GM12801 (cell line): ENCODE results near the gene SYNE2.

Source experiments
- TF ChIP-seq, protein P1 (sequence below): IDR thresholded peaks from one replicate; pipeline ENCODE4 v1.5.1; 2011; ENCODE audit warnings: control low read depth; ENCODE audit not compliant: insufficient read length; ENCODE audit errors: extremely low read depth

The SYNE2 gene

GRCh38 chr14:63924375-63924774, 71.6 kb downstream of the SYNE2 start:
- TF ChIP-seq, protein P1, sequence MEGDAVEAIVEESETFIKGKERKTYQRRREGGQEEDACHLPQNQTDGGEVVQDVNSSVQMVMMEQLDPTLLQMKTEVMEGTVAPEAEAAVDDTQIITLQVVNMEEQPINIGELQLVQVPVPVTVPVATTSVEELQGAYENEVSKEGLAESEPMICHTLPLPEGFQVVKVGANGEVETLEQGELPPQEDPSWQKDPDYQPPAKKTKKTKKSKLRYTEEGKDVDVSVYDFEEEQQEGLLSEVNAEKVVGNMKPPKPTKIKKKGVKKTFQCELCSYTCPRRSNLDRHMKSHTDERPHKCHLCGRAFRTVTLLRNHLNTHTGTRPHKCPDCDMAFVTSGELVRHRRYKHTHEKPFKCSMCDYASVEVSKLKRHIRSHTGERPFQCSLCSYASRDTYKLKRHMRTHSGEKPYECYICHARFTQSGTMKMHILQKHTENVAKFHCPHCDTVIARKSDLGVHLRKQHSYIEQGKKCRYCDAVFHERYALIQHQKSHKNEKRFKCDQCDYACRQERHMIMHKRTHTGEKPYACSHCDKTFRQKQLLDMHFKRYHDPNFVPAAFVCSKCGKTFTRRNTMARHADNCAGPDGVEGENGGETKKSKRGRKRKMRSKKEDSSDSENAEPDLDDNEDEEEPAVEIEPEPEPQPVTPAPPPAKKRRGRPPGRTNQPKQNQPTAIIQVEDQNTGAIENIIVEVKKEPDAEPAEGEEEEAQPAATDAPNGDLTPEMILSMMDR, result no peak

DNA sequence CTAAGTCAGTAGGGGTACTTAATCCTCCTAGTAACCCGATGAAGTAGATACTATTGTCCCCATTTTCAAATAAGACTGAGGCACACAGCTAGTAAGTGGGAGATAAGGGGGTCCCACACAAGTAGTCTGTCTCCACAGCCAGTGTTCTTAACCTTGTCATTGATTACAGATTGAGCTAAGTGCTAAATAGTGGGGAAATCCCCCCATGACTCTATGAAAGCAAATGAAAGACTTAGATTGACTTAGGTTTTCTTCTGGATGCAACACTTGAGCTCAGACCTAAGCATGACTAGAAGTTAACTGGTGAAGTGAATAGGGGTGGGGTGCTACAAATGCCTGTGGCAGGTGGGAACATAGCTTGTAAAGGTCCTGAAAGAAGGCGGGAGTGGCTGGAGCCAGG, 73.8 kb downstream of the SYNE2 start:
- TF ChIP-seq, protein P1, result no peak

DNA sequence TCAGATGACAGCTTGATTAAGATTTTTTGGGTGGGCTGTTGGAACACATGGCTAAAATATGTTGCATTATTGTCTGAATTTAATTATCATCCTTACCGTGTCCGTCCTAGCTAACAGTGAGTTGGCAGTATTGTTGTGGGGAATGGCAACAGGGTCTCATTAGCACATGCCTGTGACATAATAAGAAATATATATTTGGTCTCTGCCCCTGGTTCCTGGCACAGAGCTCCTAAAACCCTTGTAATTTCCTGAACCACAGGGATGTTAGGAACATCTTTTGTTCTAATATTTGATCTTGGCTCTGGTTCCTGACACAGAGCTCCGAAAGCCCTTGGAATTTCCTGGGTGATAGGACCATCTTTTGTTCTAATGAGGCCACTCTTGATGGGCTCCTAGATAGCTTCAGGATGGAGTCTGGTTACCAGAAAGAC, 76.0 kb downstream of the SYNE2 start:
- TF ChIP-seq, protein P1, result no peak

- TF ChIP-seq, protein P1, result no peak
Observed at GRCh38 chr14:63933110-63933509, 80.3 kb downstream of the SYNE2 start.

DNA sequence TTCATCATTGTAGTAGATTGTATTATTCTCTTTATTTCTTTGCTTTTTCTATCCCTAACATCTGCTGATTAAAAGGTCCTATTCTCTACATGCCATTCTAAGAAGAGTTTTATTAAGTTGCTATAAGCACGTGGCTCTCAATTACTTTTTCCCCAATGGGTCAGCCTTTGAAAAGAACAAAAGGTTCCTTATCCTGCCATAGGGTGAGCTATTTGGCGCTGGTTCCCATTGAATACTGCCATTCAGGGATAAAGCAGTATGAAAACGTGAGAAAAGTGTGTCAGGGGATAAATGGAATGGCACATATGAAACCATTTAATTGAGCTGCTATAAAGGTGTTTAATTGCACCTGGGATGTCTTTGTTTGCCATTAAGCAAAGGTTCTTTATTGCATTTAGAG, 80.9 kb downstream of the SYNE2 start:
- TF ChIP-seq, protein P1, result no peak

DNA sequence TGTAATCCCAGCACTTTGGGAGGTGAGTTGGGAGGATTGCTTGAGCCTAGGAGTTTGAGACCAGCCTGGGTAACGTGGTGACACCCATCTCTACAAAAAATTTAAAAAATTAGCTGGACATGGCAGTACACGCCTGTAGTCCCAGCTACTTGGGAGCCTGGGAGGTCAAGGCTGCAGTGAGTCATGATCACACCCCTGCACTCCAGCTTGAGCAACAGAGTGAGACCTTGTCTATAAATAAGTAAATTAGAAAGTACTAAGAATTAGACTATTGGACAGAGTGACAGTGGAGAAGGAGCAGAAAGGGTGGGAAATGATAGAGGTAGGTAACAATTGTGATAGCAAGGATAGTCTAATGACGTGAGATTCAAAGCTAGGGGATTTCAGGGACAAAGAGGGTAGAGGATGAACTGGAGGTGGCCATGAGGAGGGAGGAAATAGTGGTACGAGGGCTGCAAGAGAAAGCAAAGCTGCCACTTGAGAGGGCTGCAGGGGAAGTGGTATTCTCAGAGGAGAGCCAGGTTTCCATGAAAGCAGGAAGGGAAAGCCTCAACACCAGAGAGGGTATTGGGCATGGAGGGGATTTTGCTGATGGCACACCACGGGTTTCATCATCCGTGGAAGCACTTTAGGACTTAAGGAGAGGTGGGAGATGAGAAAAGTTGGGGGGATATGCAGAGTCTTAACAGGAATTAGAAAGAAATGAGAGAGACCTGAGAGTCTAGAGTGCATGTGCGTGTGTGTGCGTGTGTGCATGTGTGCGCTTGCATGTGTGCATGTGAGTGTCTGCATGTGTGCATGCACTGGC, 85.6 kb downstream of the SYNE2 start:
- TF ChIP-seq, protein P1, result no peak

DNA sequence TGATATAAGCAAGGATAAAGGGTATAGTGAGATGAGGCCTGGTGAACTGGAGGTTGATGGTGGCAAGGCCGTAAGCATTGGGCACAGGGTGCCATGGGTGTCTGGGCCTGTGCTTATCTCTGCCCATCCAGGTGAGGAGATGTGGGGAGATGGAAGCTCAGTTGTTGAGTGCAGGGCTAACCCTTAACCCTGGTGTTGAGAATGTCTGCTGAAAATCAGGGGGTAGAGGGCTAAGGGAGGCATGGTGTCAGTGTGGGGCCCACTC, 86.1 kb downstream of the SYNE2 start:
- TF ChIP-seq, protein P1, result no peak
